Esophagus muscularis mucosa (tissue), 4 donors: ENCODE measurements around the gene HELZ2. TPM values are rescaled to one million over a fixed set of nuclear protein-coding genes. Genes with fewer than 3 reads are reported as not detected.
A peak's percentile ranks its signal among the peaks of the same experiment; 100 is the strongest.

Source experiments
- DNase-seq: peaks from one replicate; pipeline ENCODE4 v3.0.0-alpha.2; 2017; ENCODE audit errors: extremely low spot score
- H3K27ac ChIP-seq, 4 donors: fragments of 200-600 bp; sonication (generic); replicated peaks in 1 of 4; 1 replicate in 3 of 4; 2 replicates in 1 of 4; pipeline ENCODE4 v1.5.1; 2016 to 2019; ENCODE audit warnings: mild to moderate bottlenecking in 1 of 4
- H3K27me3 ChIP-seq, 4 donors: fragments of 200-600 bp; sonication (generic); one replicate each; pipeline versions ENCODE4 v1.5.1 to v1.6.0; 2016 to 2019
- H3K36me3 ChIP-seq, 4 donors: fragments of 200-600 bp; sonication (generic); one replicate each; pipeline ENCODE4 v1.5.1; 2016 to 2019
- H3K4me1 ChIP-seq, 4 donors: fragments of 200-600 bp; sonication (generic); one replicate each; pipeline ENCODE4 v1.5.1; 2016 to 2019
- H3K4me3 ChIP-seq, 4 donors: fragments of 200-600 bp; sonication (generic); 1 replicate in 2 of 4; 2 replicates in 2 of 4; pipeline ENCODE4 v1.5.1; 2016 to 2019; ENCODE audit warnings: mild to moderate bottlenecking in 4 of 4, moderate library complexity in 1 of 4
- H3K9me3 ChIP-seq, 4 donors: fragments of 200-600 bp; sonication (generic); 1 replicate in 3 of 4; 2 replicates in 1 of 4; pipeline ENCODE4 v1.5.1; 2016 to 2019
- CTCF ChIP-seq, 3 experiments: fragments of 200-600 bp in 2 of 3; fragments of 450-650 bp in 1 of 3; sonication (generic) in 2 of 3; IDR thresholded peaks; one replicate each; pipeline ENCODE4 v1.5.1; 2017 to 2019; ENCODE audit warnings: antibody characterized with exemption in 3 of 3, mild to moderate bottlenecking in 2 of 3, moderate library complexity in 1 of 3
- EP300 ChIP-seq: sonication (generic); formaldehyde crosslinking; IDR thresholded peaks from one replicate; pipeline ENCODE4 v1.6.1; 2017; ENCODE audit warnings: antibody characterized with exemption
- POLR2A ChIP-seq: fragments of 450-650 bp; IDR thresholded peaks from one replicate; pipeline ENCODE4 v1.6.1; 2017; ENCODE audit warnings: antibody characterized with exemption, moderate library complexity, mild to moderate bottlenecking, low read depth
- POLR2AphosphoS5 ChIP-seq, 2 donors: sonication (generic); formaldehyde crosslinking; IDR thresholded peaks; one replicate each; pipeline ENCODE4 v1.6.1; 2017; ENCODE audit warnings: antibody characterized with exemption in 2 of 2
- WGBS: methylation state at CpG from one replicate; pipeline ENCODE4 v1.1.5; 2018; 5-methylcytosine and 5-hydroxymethylcytosine counted together
- intact Hi-C: fragments of 100-400 bp; cut with DNase I; formaldehyde crosslinking; loops from one replicate; pipeline ENCODE4 v1.15.1; 2023
- total RNA-seq, 4 donors: library from RNA; depleted of rRNA; stranded (reverse); fragments of >200 nt; gene quantifications; one replicate each; pipeline versions ENCODE4 v1.1.0 to v1.2.1, GENCODE V29; 2016

Gene HELZ2
- total RNA-seq, 4 donors from 2014 or later, result 19.5 to 36.9 (median 30.3) TPM

- H3K4me1 ChIP-seq, result peaks cover 12 to 25% (median 21%) of the 10 kb centered on the region in 4 donors
- 85% methylated on average over 4 of the region's 19 CpGs for WGBS
- H3K27ac ChIP-seq, result no peak overlapping the region
- H3K4me3 ChIP-seq, result no peak overlapping the region
- peaks cover 29 to 50% (median 43%) of the 10 kb centered on the region in 4 donors for H3K36me3 ChIP-seq
- no peaks in the 10 kb centered on the region for H3K9me3 ChIP-seq
- peaks cover 0 to 30% (median 11%) of the 10 kb centered on the region in 4 donors for H3K27me3 ChIP-seq
- no peak for DNase-seq
- intact Hi-C loops, result no loop called here
- no peak for TF ChIP-seq POLR2AphosphoS5 (IDR thresholded peaks at IDR 0.05)
- TF ChIP-seq EP300, result no peak
- no peak for TF ChIP-seq POLR2A
- TF ChIP-seq CTCF (IDR thresholded peaks at IDR 0.05), result no peak
Observed at GRCh38 chr20:63557481-63557891, 16.6 kb downstream of the HELZ2 start.

GRCh38 chr20:63556873-63557478 is 17.1 kb downstream of the HELZ2 start:
- Histone ChIP-seq H3K27me3 (peaks cover 0 to 34% (median 11%) of the 10 kb centered on the region in 4 donors), H3K4me3 (no peak overlapping the region), H3K36me3 (peaks cover 24 to 45% (median 38%) of the 10 kb centered on the region in 4 donors), H3K9me3 (no peaks in the 10 kb centered on the region), H3K27ac (no peak overlapping the region), H3K4me1 (peaks cover 12 to 26% (median 21%) of the 10 kb centered on the region in 4 donors)
- no peak for DNase-seq
- TF ChIP-seq POLR2AphosphoS5 (IDR thresholded peaks at IDR 0.05) (no peak), EP300 (no peak)
- WGBS, result 77% methylated on average over 16 of the region's 23 CpGs
- intact Hi-C loops, result no loop called here

- no peak for DNase-seq
- TF ChIP-seq EP300 (no peak), POLR2AphosphoS5 (IDR thresholded peaks at IDR 0.05) (no peak), CTCF (IDR thresholded peaks at IDR 0.05) (no peak), POLR2A (no peak)
- H3K4me3 ChIP-seq, result no peak overlapping the region
- no peak overlapping the region for H3K27ac ChIP-seq
- H3K36me3 ChIP-seq, result peaks cover 15 to 33% (median 26%) of the 10 kb centered on the region in 4 donors
- H3K9me3 ChIP-seq, result no peaks in the 10 kb centered on the region
- intact Hi-C loops, result no loop called here
- H3K4me1 ChIP-seq, result peaks cover 12 to 26% (median 21%) of the 10 kb centered on the region in 4 donors
- WGBS, result 93% methylated on average over 17 of the region's 45 CpGs
- H3K27me3 ChIP-seq, result peaks cover 0 to 39% (median 11%) of the 10 kb centered on the region in 4 donors
Observed at GRCh38 chr20:63555661-63556381, 18.2 kb downstream of the HELZ2 start.

- Histone ChIP-seq H3K27me3 (peaks cover 0 to 51% (median 11%) of the 10 kb centered on the region in 4 donors), H3K4me3 (peak overlapping the region; percentile 57 to 71 (median 62)), H3K4me1 (peaks cover 12 to 26% (median 21%) of the 10 kb centered on the region in 4 donors), H3K27ac (no peak overlapping the region), H3K36me3 (peaks cover 7 to 21% (median 14%) of the 10 kb centered on the region in 4 donors), H3K9me3 (no peaks in the 10 kb centered on the region)
- TF ChIP-seq POLR2AphosphoS5 (IDR thresholded peaks at IDR 0.05) (no peak), EP300 (no peak), CTCF (IDR thresholded peaks at IDR 0.05) (no peak), POLR2A (no peak)
- no peak for DNase-seq
- 78% methylated on average over 25 of the region's 38 CpGs for WGBS
- intact Hi-C loops, result no loop called here
Observed at GRCh38 chr20:63554361-63555278, 19.4 kb downstream of the HELZ2 start.
